Panc1 (cell line): ENCODE results near the gene VAT1L. TPM values are rescaled to one million over a fixed set of nuclear protein-coding genes. Genes with fewer than 3 reads are reported as not detected.

Source experiments
- ATAC-seq: fragments of 200-7000 bp; cut with Tn5 transposase; 2 replicates; pipeline ENCODE4 v1.9.1; 2020; ENCODE audit warnings: mild to moderate bottlenecking, moderate library complexity
- BruUV-seq: library from RNA; stranded (reverse); fragments of 400-500 nt; replicated peaks from 2 replicates; lab custom pipeline; 2021; lab: Mats Ljungman, UMichigan
- CTCF ChIA-PET: fragments of 300-600 bp; sonication (Branson Sonifier 250); formaldehyde crosslinking; loops from one replicate; lab custom pipeline; 2022; ENCODE audit warnings: antibody characterized with exemption; lab: Charles Lee
- POLR2A ChIA-PET: fragments of 300-600 bp; sonication (Branson Sonifier 250); formaldehyde crosslinking; loops from one replicate; lab custom pipeline; 2022; ENCODE audit warnings: antibody characterized with exemption; lab: Charles Lee
- DNase-seq: peaks from one replicate; pipeline ENCODE4 v3.0.0-alpha.2; 2010; ENCODE audit warnings: low read depth, low spot score
- H3K27ac ChIP-seq: 2 replicates; pipeline ENCODE4 v1.5.1; 2011; ENCODE audit warnings: mild to moderate bottlenecking, low read length, inconsistent platforms
- H3K27me3 ChIP-seq: fragments of 200-500 bp; sonication (Bioruptor generic); 2 replicates; pipeline ENCODE4 v1.6.0; 2014; ENCODE audit warnings: low read length, inconsistent platforms; ENCODE audit not compliant: control insufficient read depth, insufficient read depth
- H3K36me3 ChIP-seq: fragments of 200-500 bp; sonication (Bioruptor generic); 2 replicates; pipeline ENCODE4 v1.5.1; 2014; ENCODE audit warnings: inconsistent platforms, mild to moderate bottlenecking, low read length, moderate library complexity; ENCODE audit not compliant: control insufficient read depth, insufficient read depth
- H3K4me1 ChIP-seq: 2 replicates; pipeline ENCODE4 v1.5.1; 2011; ENCODE audit warnings: inconsistent platforms, mild to moderate bottlenecking, low read length, moderate library complexity; ENCODE audit not compliant: control insufficient read depth, insufficient read depth
- H3K4me3 ChIP-seq, 2 experiments: 2 replicates each; pipeline ENCODE4 v1.5.1; 2011 to 2012; ENCODE audit warnings: low read depth in 2 of 2, low read length in 2 of 2, mild to moderate bottlenecking in 2 of 2, inconsistent platforms in 1 of 2, moderate library complexity in 1 of 2
- H3K9me3 ChIP-seq: fragments of 200-500 bp; sonication (Bioruptor generic); 2 replicates; pipeline ENCODE4 v1.5.1; 2014; ENCODE audit warnings: low read depth, mild to moderate bottlenecking, inconsistent platforms, low read length, moderate library complexity; ENCODE audit not compliant: control insufficient read depth, insufficient read depth
- POLR2AphosphoS5 ChIP-seq: IDR thresholded peaks from 2 replicates; pipeline ENCODE4 v1.6.1; 2012; ENCODE audit warnings: mild to moderate bottlenecking, low read depth, low read length, moderate library complexity
- SIN3A ChIP-seq: IDR thresholded peaks from 2 replicates; pipeline ENCODE4 v1.6.1; 2012; ENCODE audit warnings: low read depth, mild to moderate bottlenecking, low read length, moderate library complexity, borderline replicate concordance; ENCODE audit not compliant: insufficient read depth
- TCF7L2 ChIP-seq: IDR thresholded peaks from 2 replicates; pipeline ENCODE4 v1.6.1; 2011; ENCODE audit warnings: mild to moderate bottlenecking, low read depth, low read length, inconsistent platforms
- in situ Hi-C: cut with HindIII; loops from 2 replicates; pipeline ENCODE4 v1.10.0; 2016; ENCODE audit warnings: low sequenced_read_pairs, low pct_unique_long_range_greater_than_20kb
- intact Hi-C: fragments of 100-400 bp; cut with micrococcal nuclease; formaldehyde crosslinking; loops from one replicate; pipeline ENCODE4 v1.10.0; 2022; ENCODE audit not compliant: unreplicated experiment
- total RNA-seq: library from RNA; stranded (reverse); gene quantifications from one replicate; pipeline ENCODE4 v1.2.1, GENCODE V29; 2021; ENCODE audit not compliant: unreplicated experiment
- TF ChIP-seq, protein P1 (sequence below): fragments of 450-650 bp; IDR thresholded peaks from 2 replicates; pipeline ENCODE4 v1.5.1; 2017; ENCODE audit warnings: mild to moderate bottlenecking
- TF ChIP-seq, protein P2 (sequence below), 2 experiments: IDR thresholded peaks; 2 replicates each; pipeline ENCODE4 v1.6.1; 2011 to 2012; ENCODE audit warnings: low read depth in 2 of 2, control low read depth in 1 of 2, low read length in 1 of 2, mild to moderate bottlenecking in 1 of 2, moderate library complexity in 1 of 2; ENCODE audit not compliant: insufficient read depth in 1 of 2

VAT1L gene
- total RNA-seq, 1 experiment from 2014 or later: not detected

DNA sequence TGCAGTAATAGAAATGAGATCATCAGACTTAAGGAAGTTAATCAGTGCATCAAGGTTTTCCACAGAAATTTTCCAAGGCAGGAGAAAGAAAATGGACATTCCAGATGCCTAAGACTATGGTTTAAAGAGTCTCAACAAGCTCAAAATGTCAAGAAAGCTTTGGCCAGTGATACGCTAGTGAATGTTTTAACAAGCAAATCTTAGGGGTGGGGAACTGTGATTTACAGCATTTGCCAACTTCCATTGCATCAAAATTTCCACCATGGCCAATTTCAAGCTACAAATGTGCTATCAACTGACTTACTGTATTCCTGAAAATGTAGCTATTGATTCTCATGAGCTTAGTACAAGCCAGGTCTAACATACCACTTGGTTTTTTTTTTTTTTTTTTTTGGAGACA is 151.6 kb downstream of the VAT1L start:
- Histone ChIP-seq H3K27me3 (no peaks in the 10 kb centered on the region), H3K9me3 (no peaks in the 10 kb centered on the region), H3K36me3 (no peaks in the 10 kb centered on the region), H3K4me3 (no peak overlapping the region), H3K4me1 (no peaks in the 10 kb centered on the region), H3K27ac (no peak overlapping the region)
- CTCF ChIA-PET: interaction anchor here (0.5 to 0.7 kb wide), 4 partner anchors 25 to 833 kb away, joined by 5 to 12 read pairs (median 8); no protein-coding TSS in a partner anchor
- intact Hi-C loops (no loop called here), in situ Hi-C loops (no loop called here)
- DNase-seq: no peak
- POLR2A ChIA-PET: no interaction called here
- TF ChIP-seq POLR2AphosphoS5 (no peak), TCF7L2 (no peak), SIN3A (no peak)
- TF ChIP-seq, protein P1, sequence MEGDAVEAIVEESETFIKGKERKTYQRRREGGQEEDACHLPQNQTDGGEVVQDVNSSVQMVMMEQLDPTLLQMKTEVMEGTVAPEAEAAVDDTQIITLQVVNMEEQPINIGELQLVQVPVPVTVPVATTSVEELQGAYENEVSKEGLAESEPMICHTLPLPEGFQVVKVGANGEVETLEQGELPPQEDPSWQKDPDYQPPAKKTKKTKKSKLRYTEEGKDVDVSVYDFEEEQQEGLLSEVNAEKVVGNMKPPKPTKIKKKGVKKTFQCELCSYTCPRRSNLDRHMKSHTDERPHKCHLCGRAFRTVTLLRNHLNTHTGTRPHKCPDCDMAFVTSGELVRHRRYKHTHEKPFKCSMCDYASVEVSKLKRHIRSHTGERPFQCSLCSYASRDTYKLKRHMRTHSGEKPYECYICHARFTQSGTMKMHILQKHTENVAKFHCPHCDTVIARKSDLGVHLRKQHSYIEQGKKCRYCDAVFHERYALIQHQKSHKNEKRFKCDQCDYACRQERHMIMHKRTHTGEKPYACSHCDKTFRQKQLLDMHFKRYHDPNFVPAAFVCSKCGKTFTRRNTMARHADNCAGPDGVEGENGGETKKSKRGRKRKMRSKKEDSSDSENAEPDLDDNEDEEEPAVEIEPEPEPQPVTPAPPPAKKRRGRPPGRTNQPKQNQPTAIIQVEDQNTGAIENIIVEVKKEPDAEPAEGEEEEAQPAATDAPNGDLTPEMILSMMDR: no peak
- TF ChIP-seq, protein P2, sequence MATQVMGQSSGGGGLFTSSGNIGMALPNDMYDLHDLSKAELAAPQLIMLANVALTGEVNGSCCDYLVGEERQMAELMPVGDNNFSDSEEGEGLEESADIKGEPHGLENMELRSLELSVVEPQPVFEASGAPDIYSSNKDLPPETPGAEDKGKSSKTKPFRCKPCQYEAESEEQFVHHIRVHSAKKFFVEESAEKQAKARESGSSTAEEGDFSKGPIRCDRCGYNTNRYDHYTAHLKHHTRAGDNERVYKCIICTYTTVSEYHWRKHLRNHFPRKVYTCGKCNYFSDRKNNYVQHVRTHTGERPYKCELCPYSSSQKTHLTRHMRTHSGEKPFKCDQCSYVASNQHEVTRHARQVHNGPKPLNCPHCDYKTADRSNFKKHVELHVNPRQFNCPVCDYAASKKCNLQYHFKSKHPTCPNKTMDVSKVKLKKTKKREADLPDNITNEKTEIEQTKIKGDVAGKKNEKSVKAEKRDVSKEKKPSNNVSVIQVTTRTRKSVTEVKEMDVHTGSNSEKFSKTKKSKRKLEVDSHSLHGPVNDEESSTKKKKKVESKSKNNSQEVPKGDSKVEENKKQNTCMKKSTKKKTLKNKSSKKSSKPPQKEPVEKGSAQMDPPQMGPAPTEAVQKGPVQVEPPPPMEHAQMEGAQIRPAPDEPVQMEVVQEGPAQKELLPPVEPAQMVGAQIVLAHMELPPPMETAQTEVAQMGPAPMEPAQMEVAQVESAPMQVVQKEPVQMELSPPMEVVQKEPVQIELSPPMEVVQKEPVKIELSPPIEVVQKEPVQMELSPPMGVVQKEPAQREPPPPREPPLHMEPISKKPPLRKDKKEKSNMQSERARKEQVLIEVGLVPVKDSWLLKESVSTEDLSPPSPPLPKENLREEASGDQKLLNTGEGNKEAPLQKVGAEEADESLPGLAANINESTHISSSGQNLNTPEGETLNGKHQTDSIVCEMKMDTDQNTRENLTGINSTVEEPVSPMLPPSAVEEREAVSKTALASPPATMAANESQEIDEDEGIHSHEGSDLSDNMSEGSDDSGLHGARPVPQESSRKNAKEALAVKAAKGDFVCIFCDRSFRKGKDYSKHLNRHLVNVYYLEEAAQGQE (IDR thresholded peaks at IDR 0.05; ENCODE audit: insufficient read depth in 1 of 2, low read depth in 2 of 2, low read length in 1 of 2): no peak
- no peak for ATAC-seq
- no TSS peak for BruUV-seq

DNA sequence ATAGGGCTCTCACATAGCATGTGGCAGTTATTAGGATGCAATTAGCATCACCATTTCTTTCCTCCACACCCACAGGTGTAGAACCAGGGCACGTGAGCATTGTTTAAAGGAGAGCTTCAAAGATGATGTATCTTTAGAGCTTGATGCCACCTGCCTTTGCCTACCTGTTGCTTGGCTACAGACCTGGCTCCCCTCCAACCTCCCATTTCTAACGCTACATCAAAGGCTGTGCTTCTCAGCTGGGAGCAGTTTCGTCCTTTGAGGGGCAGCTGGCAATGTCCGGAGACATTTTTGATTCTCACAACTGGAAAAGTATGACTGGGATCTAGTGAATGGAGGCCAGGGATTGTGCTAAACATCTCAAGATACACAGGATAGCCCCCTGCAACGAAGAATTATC is 155.4 kb downstream of the VAT1L start:
- CTCF ChIA-PET: interaction anchor here (0.6 to 0.7 kb wide), 2 partner anchors 19 to 497 kb away, joined by 3 to 10 read pairs; no protein-coding TSS in a partner anchor
- intact Hi-C loops: no loop called here
- no TSS peak for BruUV-seq

More for the DNA sequence above, 155.4 kb downstream of the VAT1L start:
- in situ Hi-C loops: no loop called here
- POLR2A ChIA-PET: no interaction called here
- Histone ChIP-seq H3K36me3 (no peaks in the 10 kb centered on the region), H3K4me3 (no peak overlapping the region), H3K4me1 (no peaks in the 10 kb centered on the region), H3K27ac (no peak overlapping the region), H3K9me3 (no peaks in the 10 kb centered on the region), H3K27me3 (peaks cover 4% of the 10 kb centered on the region; the same call in 1 of the 2 replicates)
- ATAC-seq: no peak
- DNase-seq: no peak
- no peak for TF ChIP-seq TCF7L2
- no peak for TF ChIP-seq POLR2AphosphoS5
- TF ChIP-seq, protein P2 (IDR thresholded peaks at IDR 0.05; ENCODE audit: insufficient read depth in 1 of 2, low read depth in 2 of 2, low read length in 1 of 2): no peak
- TF ChIP-seq, protein P1: no peak
- TF ChIP-seq SIN3A: no peak
